Thyroid gland (tissue), 4 donors: Measurements from ENCODE around the gene SLMAP.

Experiments
- CTCF ChIP-seq, 6 experiments: fragments of 200-600 bp in 3 of 6; fragments of 450-650 bp in 3 of 6; sonication (generic) in 3 of 6; IDR thresholded peaks; one replicate each; pipeline ENCODE4 v1.5.1; 2016 to 2019; ENCODE audit warnings: antibody characterized with exemption in 6 of 6, mild to moderate bottlenecking in 2 of 6, inconsistent platforms in 1 of 6, moderate library complexity in 1 of 6
- POLR2A ChIP-seq, 2 donors: fragments of 450-650 bp; IDR thresholded peaks; one replicate each; pipeline ENCODE4 v1.6.1; 2017; ENCODE audit warnings: antibody characterized with exemption in 2 of 2, mild to moderate bottlenecking in 2 of 2, moderate library complexity in 1 of 2

GRCh38 chr3:57731311-57731710 lies 24.8 kb upstream of the SLMAP start:
- no peak for TF ChIP-seq CTCF (IDR thresholded peaks at IDR 0.05)
- TF ChIP-seq POLR2A (IDR thresholded peaks at IDR 0.05) = no peak
